Measurements from ENCODE around the gene LDLRAD4. TPM values are rescaled to one million over a fixed set of nuclear protein-coding genes. Genes with fewer than 3 reads are reported as not detected.

Gene LDLRAD4
- total RNA-seq, 1 donor from 2014 or later: 20.4 TPM

GRCh38 chr18:13642440-13642827, 423.9 kb downstream of the LDLRAD4 start:
- TF ChIP-seq CTCF (IDR thresholded peaks at IDR 0.05): no peak
- Mint-ChIP-seq H3K4me3 (ENCODE audit: unreplicated experiment) (no peak overlapping the region), H3K4me1 (ENCODE audit: unreplicated experiment) (no peaks in the 10 kb centered on the region), H3K27ac (ENCODE audit: unreplicated experiment) (no peak overlapping the region), H3K9me3 (ENCODE audit: unreplicated experiment) (peaks cover 7% of the 10 kb centered on the region), H3K36me3 (ENCODE audit: unreplicated experiment) (no peaks in the 10 kb centered on the region), H3K27me3 (ENCODE audit: unreplicated experiment) (no peaks in the 10 kb centered on the region)
- DNase-seq (ENCODE audit: extremely low spot score, unreplicated experiment): peak; percentile 76

GRCh38 chr18:13643261-13643751, 424.7 kb downstream of the LDLRAD4 start:
- DNase-seq (ENCODE audit: extremely low spot score, unreplicated experiment): peak; percentile 62
- Mint-ChIP-seq H3K4me3 (ENCODE audit: unreplicated experiment) (no peak overlapping the region), H3K4me1 (ENCODE audit: unreplicated experiment) (no peaks in the 10 kb centered on the region), H3K27ac (ENCODE audit: unreplicated experiment) (no peak overlapping the region), H3K9me3 (ENCODE audit: unreplicated experiment) (peaks cover 7% of the 10 kb centered on the region), H3K27me3 (ENCODE audit: unreplicated experiment) (no peaks in the 10 kb centered on the region), H3K36me3 (ENCODE audit: unreplicated experiment) (no peaks in the 10 kb centered on the region)
- no peak for TF ChIP-seq CTCF (IDR thresholded peaks at IDR 0.05)

- H3K4me1 Mint-ChIP-seq (ENCODE audit: unreplicated experiment): no peaks in the 10 kb centered on the region
- H3K4me3 Mint-ChIP-seq (ENCODE audit: unreplicated experiment): no peak overlapping the region
- H3K27me3 Mint-ChIP-seq (ENCODE audit: unreplicated experiment): peaks cover 3% of the 10 kb centered on the region
- peaks cover 7% of the 10 kb centered on the region for H3K9me3 Mint-ChIP-seq (ENCODE audit: unreplicated experiment)
- DNase-seq (ENCODE audit: extremely low spot score, unreplicated experiment): no peak
- no peaks in the 10 kb centered on the region for H3K36me3 Mint-ChIP-seq (ENCODE audit: unreplicated experiment)
- no peak overlapping the region for H3K27ac Mint-ChIP-seq (ENCODE audit: unreplicated experiment)
- TF ChIP-seq CTCF (IDR thresholded peaks at IDR 0.05): no peak
Observed at GRCh38 chr18:13645093-13645492, 426.5 kb downstream of the LDLRAD4 start.

- Mint-ChIP-seq H3K36me3 (ENCODE audit: unreplicated experiment) (no peaks in the 10 kb centered on the region), H3K4me3 (ENCODE audit: unreplicated experiment) (no peak overlapping the region), H3K4me1 (ENCODE audit: unreplicated experiment) (no peaks in the 10 kb centered on the region), H3K27me3 (ENCODE audit: unreplicated experiment) (peaks cover 5% of the 10 kb centered on the region), H3K9me3 (ENCODE audit: unreplicated experiment) (no peaks in the 10 kb centered on the region), H3K27ac (ENCODE audit: unreplicated experiment) (no peak overlapping the region)
- TF ChIP-seq CTCF (IDR thresholded peaks at IDR 0.05): no peak
- no peak for DNase-seq (ENCODE audit: extremely low spot score, unreplicated experiment)
Observed at GRCh38 chr18:13646633-13647032, 428.1 kb downstream of the LDLRAD4 start.

- Mint-ChIP-seq H3K4me3 (ENCODE audit: unreplicated experiment) (no peak overlapping the region), H3K27me3 (ENCODE audit: unreplicated experiment) (peaks cover 5% of the 10 kb centered on the region), H3K9me3 (ENCODE audit: unreplicated experiment) (no peaks in the 10 kb centered on the region), H3K4me1 (ENCODE audit: unreplicated experiment) (no peaks in the 10 kb centered on the region), H3K36me3 (ENCODE audit: unreplicated experiment) (no peaks in the 10 kb centered on the region), H3K27ac (ENCODE audit: unreplicated experiment) (no peak overlapping the region)
- no peak for DNase-seq (ENCODE audit: extremely low spot score, unreplicated experiment)
- TF ChIP-seq CTCF (IDR thresholded peaks at IDR 0.05): no peak
Observed at GRCh38 chr18:13647761-13648160, 429.2 kb downstream of the LDLRAD4 start.
